ENCODE results near the gene TTC33.
A peak's percentile ranks its signal among the peaks of the same experiment; 100 is the strongest.
"Not testable (repeated sequence)": the region's sequence is repeated elsewhere in the genome, so short reads cannot be mapped to it uniquely, and the experiment has no call there.

The TTC33 gene

GRCh38 chr5:40563173-40563572, 192.6 kb downstream of the TTC33 start:
- not testable (repeated sequence) for DNase-seq

- no peak for DNase-seq
These were observed 195.2 kb downstream of the TTC33 start for GRCh38 chr5:40560474-40561110.

DNA sequence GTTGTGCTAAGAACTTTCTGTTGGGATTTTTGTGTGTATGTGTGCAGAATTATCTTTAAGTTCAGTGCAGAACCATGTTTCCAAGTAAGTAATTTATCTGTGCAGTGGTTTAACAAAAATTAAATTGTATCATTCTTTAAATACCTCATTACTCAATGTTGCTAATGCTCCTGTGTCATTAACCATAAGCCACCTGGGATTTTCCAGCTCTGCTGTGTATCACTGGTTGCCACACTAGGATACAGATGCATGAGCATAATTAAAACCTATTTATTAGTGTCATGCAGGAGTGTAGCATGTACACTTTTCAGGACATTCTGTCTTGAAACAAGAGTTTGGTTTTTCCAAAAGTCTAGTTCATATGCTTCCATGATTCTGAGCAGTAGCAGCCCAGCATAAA, 196.5 kb downstream of the TTC33 start:
- no peak for DNase-seq

DNA sequence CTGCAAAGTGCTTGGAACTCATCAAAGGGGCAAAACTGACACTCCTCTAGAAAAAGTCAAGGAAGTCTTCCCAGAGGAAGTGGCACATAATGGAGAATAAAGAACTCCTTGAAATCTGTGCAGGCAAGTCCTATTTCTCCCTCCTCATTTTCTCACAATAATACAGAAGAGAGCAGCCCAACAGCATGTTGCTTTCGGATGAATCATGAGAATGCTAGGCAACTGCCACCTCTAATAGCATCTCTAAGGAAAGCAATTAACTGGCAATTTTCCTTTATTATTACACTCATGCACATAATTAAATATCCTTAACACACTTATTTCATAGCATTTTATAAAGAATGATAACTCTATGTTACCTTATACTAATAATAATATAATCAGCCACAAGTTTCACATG, 198.3 kb downstream of the TTC33 start:
- DNase-seq = no peak

- no peak for DNase-seq
These were observed 198.9 kb downstream of the TTC33 start for GRCh38 chr5:40556811-40557210.

DNA sequence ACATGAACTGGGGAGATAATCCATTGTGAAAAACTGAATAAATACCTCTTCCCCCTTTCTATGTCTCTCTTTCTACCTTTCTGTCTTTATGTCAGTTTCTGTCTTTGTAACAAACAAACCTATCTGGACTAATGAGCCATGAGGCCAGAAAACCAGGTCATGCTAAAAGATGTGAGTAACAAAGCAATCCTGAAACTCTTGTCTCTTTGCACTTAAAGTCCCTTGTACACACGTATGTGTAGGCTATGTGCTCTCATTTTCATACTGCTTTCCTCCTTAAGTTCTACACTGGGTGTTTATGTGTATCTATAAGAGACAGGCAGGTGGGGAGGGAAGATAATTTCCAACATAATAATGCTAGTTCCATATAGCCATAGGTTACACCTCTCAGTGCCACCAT, 199.9 kb downstream of the TTC33 start:
- DNase-seq = no peak

DNA sequence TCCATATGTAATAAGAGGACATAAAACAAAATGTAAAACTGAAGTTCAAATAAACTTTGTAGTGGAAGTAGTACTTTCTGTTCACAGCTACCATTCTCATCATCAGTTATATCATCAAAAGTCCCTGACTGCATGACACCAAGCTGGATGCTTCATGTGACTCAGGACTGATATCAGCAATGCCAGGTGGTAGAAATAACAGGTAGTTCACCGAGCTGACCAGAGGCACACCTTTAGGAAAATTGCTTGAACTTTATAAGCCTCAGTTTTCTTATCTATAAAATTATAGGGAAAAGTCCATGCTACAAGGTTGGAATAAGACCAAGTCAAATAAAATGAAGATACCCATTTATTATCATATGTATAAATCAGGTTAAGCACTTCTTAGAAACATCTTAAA, 200.9 kb downstream of the TTC33 start:
- no peak for DNase-seq

- DNase-seq = no peak
These were observed 201.7 kb downstream of the TTC33 start for GRCh38 chr5:40554054-40554453.

DNA sequence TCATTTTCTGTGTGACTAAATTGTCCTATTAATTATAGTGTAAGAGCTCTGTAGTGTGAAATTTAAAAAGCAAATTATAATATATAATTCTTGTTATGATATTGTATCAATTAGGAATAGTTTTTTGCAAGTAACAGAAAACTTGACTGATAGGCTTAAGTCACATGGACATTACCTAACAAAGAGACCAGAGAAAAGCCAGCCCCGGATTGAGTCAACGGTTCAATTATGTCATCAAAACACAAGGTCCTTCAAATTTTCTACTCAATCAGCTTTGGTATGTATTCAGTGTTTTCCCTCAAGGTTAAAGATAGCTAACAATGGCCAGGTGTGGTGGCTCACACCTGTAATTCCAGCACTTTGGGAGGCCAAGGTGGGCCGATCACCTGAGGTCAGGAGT, 202.8 kb downstream of the TTC33 start:
- DNase-seq = no peak

- DNase-seq = peak; percentile 97
These were observed 204.0 kb downstream of the TTC33 start for GRCh38 chr5:40551496-40552491.

DNA sequence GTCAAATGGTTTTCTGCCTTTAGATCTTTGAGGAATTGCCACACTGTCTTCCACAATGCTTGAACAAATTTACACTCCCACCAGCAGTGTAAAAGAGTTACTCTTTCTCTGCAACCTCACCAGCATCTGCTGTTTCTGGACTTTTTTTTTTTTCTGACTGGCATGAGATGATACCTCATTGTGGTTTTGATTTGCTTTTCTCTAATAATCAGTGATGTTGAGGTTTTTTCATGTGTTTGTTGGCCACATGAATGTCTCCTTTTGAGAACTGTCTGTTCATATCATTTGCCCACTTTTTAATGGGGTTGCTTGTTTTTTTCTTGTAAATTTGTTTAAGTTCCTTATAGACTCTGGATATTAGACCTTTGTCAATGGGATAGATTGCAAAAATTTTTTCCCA, 205.3 kb downstream of the TTC33 start:
- no peak for DNase-seq

- DNase-seq = no peak
These were observed 206.1 kb downstream of the TTC33 start for GRCh38 chr5:40549616-40550015.

DNA sequence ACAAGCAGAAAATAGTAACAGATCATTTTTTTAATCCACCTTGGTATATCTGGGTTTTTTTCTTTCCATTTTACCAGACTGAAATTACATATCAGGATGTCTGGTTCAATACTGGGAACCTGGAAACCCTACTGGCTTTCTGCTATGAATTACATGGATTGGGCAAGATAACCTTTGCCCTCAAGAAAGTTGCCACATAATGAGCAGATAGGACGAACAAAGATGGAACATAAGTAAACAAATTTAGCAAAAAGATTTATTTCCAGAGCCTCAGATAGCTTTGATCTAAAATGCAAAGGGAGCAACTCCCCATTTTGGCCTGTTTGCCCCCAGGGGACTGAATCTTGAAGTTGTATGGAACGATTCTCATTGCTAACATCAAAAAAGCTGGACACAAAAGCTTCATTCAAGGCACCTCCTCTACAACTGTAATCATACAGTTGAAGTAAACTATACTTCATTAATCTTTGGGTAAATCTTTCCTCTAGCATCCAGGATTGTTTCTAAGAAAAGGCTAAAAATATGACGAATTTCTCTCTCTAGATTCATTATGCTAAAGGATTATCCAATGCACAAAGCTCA, 207.7 kb downstream of the TTC33 start:
- DNase-seq = no peak

GRCh38 chr5:40547557-40547956, 208.2 kb downstream of the TTC33 start:
- no peak for DNase-seq

DNA sequence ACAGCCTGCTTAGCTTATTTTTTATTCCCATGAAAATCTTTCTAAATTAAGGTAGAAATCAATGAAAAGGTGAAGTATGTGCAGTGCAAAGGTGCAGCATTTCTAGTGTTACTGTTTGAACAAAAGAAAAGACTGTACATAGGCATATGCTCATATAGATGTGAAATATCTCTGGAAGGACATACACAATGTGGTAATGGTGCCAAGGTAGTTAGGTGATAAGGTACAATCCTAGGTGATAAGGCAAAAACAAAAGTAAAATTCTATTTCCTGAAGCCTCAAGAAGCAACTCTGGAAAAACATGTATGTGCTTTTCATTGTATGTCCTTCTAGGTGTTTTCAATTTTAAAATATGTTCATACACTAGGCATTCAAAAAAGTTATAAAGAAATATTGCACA, 215.5 kb downstream of the TTC33 start:
- no peak for DNase-seq

- no peak for DNase-seq
These were observed 231.1 kb downstream of the TTC33 start for GRCh38 chr5:40524677-40525076.

- DNase-seq = no peak
These were observed 233.8 kb downstream of the TTC33 start for GRCh38 chr5:40521925-40522324.

DNA sequence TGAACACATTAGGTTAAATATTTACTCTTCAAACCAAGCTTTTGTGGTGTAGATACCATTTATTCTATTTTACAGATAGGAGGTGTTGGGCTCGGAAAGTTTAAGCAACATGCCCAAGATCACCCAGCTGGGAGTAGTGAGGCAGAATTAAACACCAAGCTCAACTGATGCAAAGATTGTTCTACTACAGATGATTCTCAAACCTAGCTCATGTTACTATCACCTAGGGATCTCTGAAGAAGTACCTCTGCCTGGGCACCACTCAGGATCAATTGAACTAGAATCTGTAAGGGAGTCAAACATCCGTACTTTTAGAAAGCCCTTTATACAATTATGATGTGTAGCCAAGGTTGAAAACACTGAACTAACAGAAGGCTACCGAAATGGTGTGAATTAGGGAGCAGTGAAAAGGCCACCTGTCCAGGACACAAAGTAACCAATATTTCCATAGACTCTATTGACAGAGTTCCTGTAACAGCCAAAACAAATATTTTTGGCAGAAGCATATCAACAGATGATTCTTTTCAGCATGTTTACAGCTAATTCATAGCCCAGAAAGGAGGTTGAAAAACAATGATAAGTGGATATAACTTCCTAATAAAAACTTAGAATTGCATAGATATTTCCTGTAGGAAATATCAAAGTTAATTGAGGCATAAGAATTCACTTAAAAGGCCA, 234.5 kb downstream of the TTC33 start:
- DNase-seq = no peak

GRCh38 chr5:40518485-40518917, 237.3 kb downstream of the TTC33 start:
- no peak for DNase-seq

GRCh38 chr5:40515476-40515875, 240.3 kb downstream of the TTC33 start:
- DNase-seq = no peak

DNA sequence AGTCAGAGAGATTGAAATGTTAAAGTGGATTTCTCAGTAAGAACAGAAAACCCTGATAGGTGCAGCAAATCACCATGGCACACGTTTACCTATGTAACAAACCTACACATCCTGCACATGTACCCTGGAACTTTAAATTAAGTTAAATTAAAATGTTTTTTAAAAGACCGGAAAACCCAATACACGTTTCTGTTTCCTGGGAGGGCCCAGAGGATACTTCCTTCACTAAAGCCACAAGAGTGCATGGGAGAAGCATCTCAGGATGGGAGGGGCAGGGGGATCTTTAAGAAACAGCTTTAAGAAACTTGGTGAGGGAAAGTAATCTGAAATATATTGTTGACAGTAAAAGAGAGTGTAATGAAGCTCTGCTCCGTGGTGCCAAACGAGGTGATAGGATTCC, 240.8 kb downstream of the TTC33 start:
- DNase-seq = no peak

DNA sequence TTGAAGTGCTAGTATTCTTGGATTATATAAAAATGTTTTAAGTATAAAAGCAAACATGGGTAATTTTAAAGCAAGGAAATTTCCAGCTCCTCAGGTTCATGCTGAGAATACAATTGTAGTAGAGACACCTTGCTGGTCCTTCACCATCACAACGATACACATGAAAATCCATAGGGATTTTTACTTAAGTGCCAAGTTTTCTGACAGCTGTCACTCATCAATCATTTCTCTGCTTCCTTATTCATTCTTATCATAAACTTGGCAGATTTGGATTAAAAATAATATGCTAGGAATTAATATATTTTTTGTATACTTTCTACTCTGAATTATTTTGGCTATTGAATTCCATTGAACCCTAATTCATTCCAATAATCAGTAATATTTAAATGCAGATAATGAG, 244.0 kb downstream of the TTC33 start:
- DNase-seq = no peak

GRCh38 chr5:40507095-40507494, 248.7 kb downstream of the TTC33 start:
- no peak for DNase-seq

Measured in fibroblast of skin of scalp (primary cell).